ENCODE data around the gene HASPIN.

The HASPIN gene

DNA sequence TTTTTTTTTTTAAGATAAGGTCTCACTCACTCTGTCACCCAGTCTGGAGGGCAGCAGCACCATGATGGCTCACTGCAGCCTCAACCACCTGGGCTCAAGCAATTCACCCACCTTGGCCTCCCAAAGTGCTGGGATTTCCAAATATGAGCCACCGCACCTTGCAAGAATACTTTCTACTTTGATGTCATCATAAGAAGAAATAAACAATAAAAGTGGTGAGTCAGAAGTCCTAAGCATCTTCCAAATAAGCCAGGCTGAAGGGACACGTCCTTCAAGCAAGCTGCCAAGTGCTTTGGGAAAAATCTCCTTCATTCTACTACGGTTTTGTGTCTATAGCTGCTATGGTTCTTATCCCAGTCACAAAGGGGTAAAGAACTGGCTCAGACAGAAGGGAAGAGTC is 20.3 kb downstream of the HASPIN start:
- in situ Hi-C loops (cut with HindIII; ENCODE audit: low sequenced_read_pairs) = no loop called here

DNA sequence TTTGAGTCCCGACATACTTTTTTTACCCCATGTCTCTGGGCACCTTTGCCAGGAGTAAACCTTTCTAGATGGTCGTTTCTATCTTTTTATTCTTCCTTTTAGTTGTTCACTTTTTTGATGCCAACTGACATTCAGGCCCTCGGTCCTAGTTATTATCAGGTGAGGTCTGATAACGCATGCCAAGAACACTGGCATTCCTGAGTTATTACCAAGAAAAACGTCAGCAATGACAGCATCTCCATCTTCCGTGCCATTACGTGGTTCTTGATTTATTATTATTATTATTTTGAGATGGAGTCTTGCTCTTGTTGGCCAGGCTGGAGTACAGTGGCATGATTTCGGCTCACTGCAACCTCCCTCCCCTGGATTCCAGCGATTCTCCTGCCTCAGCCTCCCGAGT is 21.4 kb downstream of the HASPIN start:
- in situ Hi-C loops (cut with HindIII; ENCODE audit: low sequenced_read_pairs) = no loop called here
- no peak overlapping the region for H3K4me3 ChIP-seq (ENCODE audit: low read depth, low read length)
- DNase-seq (ENCODE audit: low read depth, low spot score) = no peak
- TF ChIP-seq, protein P1, sequence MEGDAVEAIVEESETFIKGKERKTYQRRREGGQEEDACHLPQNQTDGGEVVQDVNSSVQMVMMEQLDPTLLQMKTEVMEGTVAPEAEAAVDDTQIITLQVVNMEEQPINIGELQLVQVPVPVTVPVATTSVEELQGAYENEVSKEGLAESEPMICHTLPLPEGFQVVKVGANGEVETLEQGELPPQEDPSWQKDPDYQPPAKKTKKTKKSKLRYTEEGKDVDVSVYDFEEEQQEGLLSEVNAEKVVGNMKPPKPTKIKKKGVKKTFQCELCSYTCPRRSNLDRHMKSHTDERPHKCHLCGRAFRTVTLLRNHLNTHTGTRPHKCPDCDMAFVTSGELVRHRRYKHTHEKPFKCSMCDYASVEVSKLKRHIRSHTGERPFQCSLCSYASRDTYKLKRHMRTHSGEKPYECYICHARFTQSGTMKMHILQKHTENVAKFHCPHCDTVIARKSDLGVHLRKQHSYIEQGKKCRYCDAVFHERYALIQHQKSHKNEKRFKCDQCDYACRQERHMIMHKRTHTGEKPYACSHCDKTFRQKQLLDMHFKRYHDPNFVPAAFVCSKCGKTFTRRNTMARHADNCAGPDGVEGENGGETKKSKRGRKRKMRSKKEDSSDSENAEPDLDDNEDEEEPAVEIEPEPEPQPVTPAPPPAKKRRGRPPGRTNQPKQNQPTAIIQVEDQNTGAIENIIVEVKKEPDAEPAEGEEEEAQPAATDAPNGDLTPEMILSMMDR (IDR thresholded peaks at IDR 0.05; ENCODE audit: low read depth, low read length) = no peak

More for the DNA sequence above, 20.3 kb downstream of the HASPIN start:
- H3K4me3 ChIP-seq (ENCODE audit: low read depth, low read length) = no peak overlapping the region
- TF ChIP-seq, protein P1 (IDR thresholded peaks at IDR 0.05; ENCODE audit: low read depth, low read length) = no peak
- DNase-seq (ENCODE audit: low read depth, low spot score) = no peak

DNA sequence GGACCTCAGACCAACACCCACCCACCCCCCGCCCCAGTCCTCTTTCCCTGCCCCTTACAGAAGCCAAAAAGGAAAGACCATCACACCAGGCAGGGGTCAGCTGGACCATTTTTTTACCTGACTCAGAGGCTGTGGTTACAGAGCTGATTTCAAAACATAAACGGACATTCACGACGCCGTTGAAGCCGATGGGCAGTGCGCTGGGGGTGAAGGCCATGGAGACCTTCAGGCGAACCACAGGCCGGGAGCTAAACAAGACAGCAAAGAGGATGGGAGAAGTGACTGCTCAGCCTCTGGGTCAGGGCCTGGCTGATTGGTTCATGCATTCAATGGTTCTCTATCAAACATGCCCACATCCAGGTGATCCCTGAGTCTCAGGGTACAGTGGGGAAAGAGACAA is 24.1 kb downstream of the HASPIN start:
- TF ChIP-seq, protein P1 (IDR thresholded peaks at IDR 0.05; ENCODE audit: low read depth, low read length) = no peak
- no peak overlapping the region for H3K4me3 ChIP-seq (ENCODE audit: low read depth, low read length)
- no peak for DNase-seq (ENCODE audit: low read depth, low spot score)
- in situ Hi-C loops (cut with HindIII; ENCODE audit: low sequenced_read_pairs) = no loop called here

DNA sequence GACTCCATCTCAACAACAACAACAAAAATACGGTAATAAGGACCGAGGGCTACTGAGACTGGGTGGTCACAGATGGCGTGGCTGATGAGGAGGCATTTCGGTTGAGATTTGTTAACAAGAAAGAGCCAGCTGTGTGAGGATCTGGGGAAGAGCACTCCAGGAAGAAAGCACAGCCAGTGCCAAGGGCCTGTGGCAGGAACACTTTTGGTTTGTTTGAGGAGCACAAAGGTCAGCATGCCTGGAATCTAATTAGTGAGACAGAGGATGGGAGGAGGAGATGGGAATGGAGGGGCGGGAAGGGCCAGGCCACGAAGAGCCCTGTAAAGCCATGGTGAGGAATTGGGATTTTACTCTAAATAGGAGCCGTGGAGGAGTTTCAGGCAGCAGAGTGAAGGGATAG is 24.9 kb downstream of the HASPIN start:
- in situ Hi-C loops (cut with HindIII; ENCODE audit: low sequenced_read_pairs) = no loop called here
- DNase-seq (ENCODE audit: low read depth, low spot score) = no peak

DNA sequence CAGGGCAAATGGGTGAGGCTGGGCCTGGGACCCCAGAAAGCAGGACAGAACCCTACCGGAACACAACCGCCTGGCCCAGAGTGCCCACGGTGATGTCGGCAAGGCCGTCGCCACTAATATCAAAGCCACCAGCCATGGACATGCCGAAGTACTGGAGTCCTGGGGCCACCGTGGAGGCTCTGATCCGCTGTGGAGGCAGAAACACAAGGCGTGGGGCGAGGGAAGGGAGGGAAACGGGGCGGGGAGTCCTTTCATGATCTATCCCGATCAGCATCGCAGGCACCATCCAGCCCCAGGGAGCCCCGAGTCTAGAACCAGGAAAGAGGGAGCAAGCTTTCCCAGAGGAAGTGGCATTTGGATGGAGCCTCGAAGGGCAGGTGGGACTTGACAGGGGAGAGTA is 26.6 kb downstream of the HASPIN start:
- no peak for DNase-seq (ENCODE audit: low read depth, low spot score)
- TF ChIP-seq, protein P1 (IDR thresholded peaks at IDR 0.05; ENCODE audit: low read depth, low read length) = no peak
- in situ Hi-C loops (cut with HindIII; ENCODE audit: low sequenced_read_pairs) = no loop called here
- no peak overlapping the region for H3K4me3 ChIP-seq (ENCODE audit: low read depth, low read length)

More for the DNA sequence above, 24.9 kb downstream of the HASPIN start:
- TF ChIP-seq, protein P1 (IDR thresholded peaks at IDR 0.05; ENCODE audit: low read depth, low read length) = no peak
- H3K4me3 ChIP-seq (ENCODE audit: low read depth, low read length) = no peak overlapping the region

DNA sequence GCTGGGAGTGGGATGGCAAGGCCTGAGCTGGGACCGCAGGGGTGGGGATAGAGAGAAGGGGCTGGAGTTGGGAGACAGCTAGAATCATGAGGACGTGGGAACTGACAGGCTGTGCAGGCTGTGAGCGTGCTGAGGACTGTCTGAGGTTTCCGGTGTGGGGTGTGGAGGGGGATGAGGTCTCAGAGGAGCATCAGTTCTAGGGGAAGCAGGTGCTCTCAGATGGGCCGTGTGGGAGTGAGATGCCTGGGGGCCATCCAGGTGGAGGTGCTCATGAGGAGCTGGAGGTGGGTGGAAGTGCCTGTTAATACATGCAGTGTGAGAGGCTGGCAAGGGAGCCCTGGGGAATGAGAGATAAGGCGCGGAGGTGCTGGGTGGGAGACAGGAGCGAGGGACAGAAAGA is 27.2 kb downstream of the HASPIN start:
- H3K4me3 ChIP-seq (ENCODE audit: low read depth, low read length) = no peak overlapping the region
- in situ Hi-C loops (cut with HindIII; ENCODE audit: low sequenced_read_pairs) = no loop called here
- TF ChIP-seq, protein P1 (IDR thresholded peaks at IDR 0.05; ENCODE audit: low read depth, low read length) = no peak
- DNase-seq (ENCODE audit: low read depth, low spot score) = no peak

DNA sequence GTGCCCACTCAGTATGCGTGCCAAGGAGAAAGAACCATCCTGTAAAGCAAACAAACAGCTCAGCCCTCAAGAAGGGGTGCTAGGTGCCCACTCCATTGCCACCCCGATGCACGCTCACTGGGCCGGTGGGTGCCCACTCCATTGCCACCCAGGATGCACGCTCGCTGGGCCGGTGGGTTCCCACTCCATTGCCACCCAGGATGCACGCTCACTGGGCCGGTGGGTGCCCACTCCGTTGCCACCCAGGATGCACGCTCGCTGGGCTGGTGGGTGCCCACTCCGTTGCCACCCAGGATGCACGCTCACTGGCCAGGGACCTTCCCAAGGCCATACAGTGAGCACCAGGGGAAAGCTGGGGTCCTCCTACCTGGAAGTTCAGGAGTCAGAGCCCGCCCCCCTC is 28.1 kb downstream of the HASPIN start:
- TF ChIP-seq, protein P1 (IDR thresholded peaks at IDR 0.05; ENCODE audit: low read depth, low read length) = no peak
- in situ Hi-C loops (cut with HindIII; ENCODE audit: low sequenced_read_pairs) = no loop called here
- DNase-seq (ENCODE audit: low read depth, low spot score) = no peak
- H3K4me3 ChIP-seq (ENCODE audit: low read depth, low read length) = no peak overlapping the region
